Measurements from ENCODE around the gene TAPT1. TPM values are rescaled to one million over a fixed set of nuclear protein-coding genes. Genes with fewer than 3 reads are reported as not detected.
"Not testable (repeated sequence)": the region's sequence is repeated elsewhere in the genome, so short reads cannot be mapped to it uniquely, and the experiment has no call there.

TAPT1 gene
- total RNA-seq, 2 experiments from 2014 or later, result 32.6 to 34.4 TPM

GRCh38 chr4:16154451-16154850, 71.8 kb downstream of the TAPT1 start:
- no peak overlapping the region for H3K27ac Mint-ChIP-seq
- no peaks in the 10 kb centered on the region for H3K9me3 Mint-ChIP-seq (ENCODE audit: low read depth)
- H3K36me3 Mint-ChIP-seq (ENCODE audit: low read depth), result no peaks in the 10 kb centered on the region
- CTCF ChIA-PET, result interaction anchor here (0.7 kb wide), 1 partner anchor 9 kb away, joined by 3 read pairs; no protein-coding TSS in a partner anchor
- no peak for ATAC-seq
- intact Hi-C loops (cut with DNase I, micrococcal nuclease), result no loop called here
- no peak for DNase-seq
- no peaks in the 10 kb centered on the region for H3K4me1 Mint-ChIP-seq
- no peaks in the 10 kb centered on the region for H3K27me3 Mint-ChIP-seq
- POLR2A ChIA-PET, result no interaction called here
- no peak overlapping the region for H3K4me3 Mint-ChIP-seq

GRCh38 chr4:16150716-16151115, 75.6 kb downstream of the TAPT1 start:
- Mint-ChIP-seq H3K4me1 (no peaks in the 10 kb centered on the region), H3K27me3 (no peaks in the 10 kb centered on the region), H3K4me3 (no peak overlapping the region), H3K9me3 (ENCODE audit: low read depth) (peaks cover 5% of the 10 kb centered on the region), H3K27ac (no peak overlapping the region), H3K36me3 (ENCODE audit: low read depth) (no peaks in the 10 kb centered on the region)
- DNase-seq (no peak), ATAC-seq (no peak)
- POLR2A ChIA-PET, result no interaction called here
- intact Hi-C loops (cut with DNase I, micrococcal nuclease), result no loop called here
- CTCF ChIA-PET, result no interaction called here

GRCh38 chr4:16144913-16145312, 81.4 kb downstream of the TAPT1 start:
- DNase-seq; H3K4me3 Mint-ChIP-seq; H3K27me3 Mint-ChIP-seq; H3K36me3 Mint-ChIP-seq (ENCODE audit: low read depth); CTCF ChIA-PET; H3K4me1 Mint-ChIP-seq; intact Hi-C loops (cut with DNase I, micrococcal nuclease); POLR2A ChIA-PET; ATAC-seq; H3K27ac Mint-ChIP-seq: not testable (repeated sequence)
- H3K9me3 Mint-ChIP-seq (ENCODE audit: low read depth), result peaks cover 15% of the 10 kb centered on the region

GRCh38 chr4:16142598-16143310, 83.5 kb downstream of the TAPT1 start:
- Mint-ChIP-seq H3K4me1 (no peaks in the 10 kb centered on the region), H3K4me3 (no peak overlapping the region), H3K36me3 (ENCODE audit: low read depth) (no peaks in the 10 kb centered on the region), H3K9me3 (ENCODE audit: low read depth) (peaks cover 15% of the 10 kb centered on the region), H3K27ac (no peak overlapping the region), H3K27me3 (peaks cover 3% of the 10 kb centered on the region)
- intact Hi-C loops (cut with DNase I, micrococcal nuclease), result no loop called here
- POLR2A ChIA-PET, result no interaction called here
- DNase-seq, result no peak
- no peak for ATAC-seq
- CTCF ChIA-PET, result interaction anchor here (0.6 to 1.0 kb wide), 2 partner anchors 24 to 260 kb away, joined by 3 read pairs; no protein-coding TSS in a partner anchor

DNA sequence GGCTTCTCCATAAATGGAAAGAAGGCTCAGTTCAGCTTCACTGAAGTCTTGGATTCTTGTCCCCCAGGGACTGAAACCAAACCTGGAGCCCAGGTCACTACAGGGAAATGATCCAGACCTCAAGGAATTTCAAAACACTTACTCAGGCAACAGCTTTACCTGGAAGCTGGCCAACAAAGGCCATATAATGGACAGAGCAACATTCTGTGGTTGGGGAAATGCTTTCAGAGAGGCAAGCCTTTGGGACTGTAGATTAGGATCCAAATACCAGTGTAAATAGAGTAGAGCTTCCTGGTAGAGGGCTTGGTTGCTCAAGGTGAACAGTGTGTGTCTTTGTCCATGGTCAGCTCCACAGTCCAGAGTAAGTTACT, 85.4 kb downstream of the TAPT1 start:
- ChIA-PET CTCF (no interaction called here), POLR2A (no interaction called here)

GRCh38 chr4:16140231-16140878, 85.9 kb downstream of the TAPT1 start:
- Mint-ChIP-seq H3K27ac (no peak overlapping the region), H3K27me3 (peaks cover 3% of the 10 kb centered on the region), H3K9me3 (ENCODE audit: low read depth) (peaks cover 8% of the 10 kb centered on the region), H3K4me3 (no peak overlapping the region), H3K36me3 (ENCODE audit: low read depth) (no peaks in the 10 kb centered on the region), H3K4me1 (no peaks in the 10 kb centered on the region)
- POLR2A ChIA-PET, result no interaction called here
- CTCF ChIA-PET, result no interaction called here
- ATAC-seq (no peak), DNase-seq (no peak)
- intact Hi-C loops (cut with DNase I, micrococcal nuclease), result no loop called here

More for the DNA sequence above, 85.4 kb downstream of the TAPT1 start:
- ATAC-seq (no peak), DNase-seq (no peak)
- Mint-ChIP-seq H3K4me3 (no peak overlapping the region), H3K4me1 (no peaks in the 10 kb centered on the region), H3K9me3 (ENCODE audit: low read depth) (peaks cover 12% of the 10 kb centered on the region), H3K36me3 (ENCODE audit: low read depth) (no peaks in the 10 kb centered on the region), H3K27ac (no peak overlapping the region), H3K27me3 (peaks cover 3% of the 10 kb centered on the region)
- intact Hi-C loops (cut with DNase I, micrococcal nuclease), result no loop called here

- no peak for DNase-seq
- Mint-ChIP-seq H3K27ac (no peak overlapping the region), H3K4me1 (no peaks in the 10 kb centered on the region), H3K4me3 (no peak overlapping the region), H3K27me3 (peaks cover 7% of the 10 kb centered on the region), H3K9me3 (ENCODE audit: low read depth) (peaks cover 2% of the 10 kb centered on the region), H3K36me3 (ENCODE audit: low read depth) (no peaks in the 10 kb centered on the region)
- intact Hi-C loops (cut with DNase I, micrococcal nuclease), result no loop called here
- no peak for ATAC-seq
- CTCF ChIA-PET, result no interaction called here
- POLR2A ChIA-PET, result no interaction called here
These were observed 87.0 kb downstream of the TAPT1 start for GRCh38 chr4:16139066-16139945.

- ChIA-PET POLR2A (no interaction called here), CTCF (no interaction called here)
- H3K36me3 Mint-ChIP-seq (ENCODE audit: low read depth), result no peaks in the 10 kb centered on the region
- no peak overlapping the region for H3K27ac Mint-ChIP-seq
- ATAC-seq (no peak), DNase-seq (no peak)
- H3K27me3 Mint-ChIP-seq, result peaks cover 8% of the 10 kb centered on the region
- intact Hi-C loops (cut with DNase I, micrococcal nuclease), result no loop called here
- H3K4me1 Mint-ChIP-seq, result no peaks in the 10 kb centered on the region
- H3K4me3 Mint-ChIP-seq, result no peak overlapping the region
- H3K9me3 Mint-ChIP-seq (ENCODE audit: low read depth), result no peaks in the 10 kb centered on the region
These were observed 89.4 kb downstream of the TAPT1 start for GRCh38 chr4:16136827-16137226.

DNA sequence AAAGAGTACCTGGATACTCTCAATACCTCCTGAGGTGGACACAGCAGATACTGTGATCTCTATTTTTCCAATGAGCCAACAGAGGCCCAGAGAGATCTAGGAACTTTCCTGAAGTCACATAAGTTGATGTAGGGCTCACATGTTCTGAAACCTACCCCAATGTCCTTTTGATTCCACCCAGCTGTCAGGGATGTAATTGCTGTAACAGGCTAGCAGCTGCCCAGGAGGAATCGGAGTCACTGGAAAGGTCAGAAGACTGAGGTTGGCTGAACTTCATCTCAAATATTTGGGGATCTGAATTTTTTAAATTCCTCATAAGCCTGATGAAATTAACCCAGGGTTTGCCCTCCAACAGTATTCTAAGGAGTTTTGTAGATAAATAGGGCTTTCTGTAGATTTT, 90.0 kb downstream of the TAPT1 start:
- ChIA-PET CTCF (no interaction called here), POLR2A (no interaction called here)
- intact Hi-C loops (cut with DNase I, micrococcal nuclease), result no loop called here
- Mint-ChIP-seq H3K27ac (no peak overlapping the region), H3K4me1 (no peaks in the 10 kb centered on the region), H3K27me3 (peaks cover 8% of the 10 kb centered on the region), H3K9me3 (ENCODE audit: low read depth) (no peaks in the 10 kb centered on the region), H3K36me3 (ENCODE audit: low read depth) (no peaks in the 10 kb centered on the region), H3K4me3 (no peak overlapping the region)
- no peak for DNase-seq
- no peak for ATAC-seq

- no peak for DNase-seq
- Mint-ChIP-seq H3K27me3 (peaks cover 4% of the 10 kb centered on the region), H3K27ac (no peak overlapping the region), H3K9me3 (ENCODE audit: low read depth) (no peaks in the 10 kb centered on the region), H3K4me3 (no peak overlapping the region), H3K4me1 (no peaks in the 10 kb centered on the region), H3K36me3 (ENCODE audit: low read depth) (no peaks in the 10 kb centered on the region)
- no peak for ATAC-seq
- POLR2A ChIA-PET, result no interaction called here
- CTCF ChIA-PET, result no interaction called here
- intact Hi-C loops (cut with DNase I, micrococcal nuclease), result no loop called here
These were observed 92.9 kb downstream of the TAPT1 start for GRCh38 chr4:16133406-16133805.

GRCh38 chr4:16131293-16131692, 95.0 kb downstream of the TAPT1 start:
- intact Hi-C loops (cut with DNase I, micrococcal nuclease), result no loop called here
- no peak for DNase-seq
- Mint-ChIP-seq H3K27me3 (peaks cover 4% of the 10 kb centered on the region), H3K4me3 (no peak overlapping the region), H3K36me3 (ENCODE audit: low read depth) (no peaks in the 10 kb centered on the region), H3K4me1 (no peaks in the 10 kb centered on the region), H3K27ac (no peak overlapping the region), H3K9me3 (ENCODE audit: low read depth) (no peaks in the 10 kb centered on the region)
- ChIA-PET POLR2A (no interaction called here), CTCF (no interaction called here)
- no peak for ATAC-seq

DNA sequence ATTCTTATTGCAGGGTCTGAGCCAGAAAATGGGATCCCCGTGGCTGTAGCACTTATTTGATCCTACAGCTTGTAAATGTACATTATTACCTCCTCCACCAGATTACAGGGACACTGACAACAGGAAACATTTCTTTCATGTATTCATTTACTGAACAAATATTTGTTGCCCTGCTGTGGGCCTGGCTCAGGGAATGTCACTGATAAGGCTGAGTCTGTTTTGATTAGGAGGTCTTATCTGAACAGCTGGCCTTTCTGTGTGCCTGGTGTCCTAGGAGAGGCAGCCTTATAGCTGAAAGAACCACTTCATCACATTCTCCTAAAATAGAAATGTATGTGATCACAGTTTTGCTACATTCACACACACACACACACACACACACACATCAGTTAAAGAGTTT, 96.9 kb downstream of the TAPT1 start:
- H3K4me3 Mint-ChIP-seq, result no peak overlapping the region
- H3K9me3 Mint-ChIP-seq (ENCODE audit: low read depth), result no peaks in the 10 kb centered on the region
- peaks cover 1% of the 10 kb centered on the region for H3K27me3 Mint-ChIP-seq
- CTCF ChIA-PET, result interaction anchor here (0.7 kb wide), 1 partner anchor 1633 kb away, joined by 3 read pairs; no protein-coding TSS in a partner anchor
- no peaks in the 10 kb centered on the region for H3K36me3 Mint-ChIP-seq (ENCODE audit: low read depth)
- DNase-seq (no peak), ATAC-seq (no peak)
- H3K4me1 Mint-ChIP-seq, result peaks cover 2% of the 10 kb centered on the region
- intact Hi-C loops (cut with DNase I, micrococcal nuclease), result no loop called here
- POLR2A ChIA-PET, result no interaction called here
- no peak overlapping the region for H3K27ac Mint-ChIP-seq
